ENCODE measurements around the gene SH3PXD2A.

SH3PXD2A gene

GRCh38 chr10:103554488-103555324 lies 300.7 kb downstream of the SH3PXD2A start:
- Histone ChIP-seq H3K4me3 (ENCODE audit: low read depth, low read length) (peak overlapping the region; percentile 43), H3K9ac (ENCODE audit: low read depth, low read length) (no peak overlapping the region), H3K27me3 (ENCODE audit: control insufficient read depth, insufficient read depth, low read length) (peaks cover 10% of the 10 kb centered on the region), H3K36me3 (ENCODE audit: control insufficient read depth, insufficient read depth, low read length) (no peaks in the 10 kb centered on the region), H3K4me1 (ENCODE audit: control insufficient read depth, insufficient read depth, low read length) (no peaks in the 10 kb centered on the region), H3K9me3 (ENCODE audit: control insufficient read depth, insufficient read depth, low read length) (no peaks in the 10 kb centered on the region)

GRCh38 chr10:103553743-103554487 lies 301.5 kb downstream of the SH3PXD2A start:
- Histone ChIP-seq H3K4me3 (ENCODE audit: low read depth, low read length) (no peak overlapping the region), H3K36me3 (ENCODE audit: control insufficient read depth, insufficient read depth, low read length) (no peaks in the 10 kb centered on the region), H3K27me3 (ENCODE audit: control insufficient read depth, insufficient read depth, low read length) (peaks cover 10% of the 10 kb centered on the region), H3K9me3 (ENCODE audit: control insufficient read depth, insufficient read depth, low read length) (no peaks in the 10 kb centered on the region), H3K4me1 (ENCODE audit: control insufficient read depth, insufficient read depth, low read length) (no peaks in the 10 kb centered on the region), H3K9ac (ENCODE audit: low read depth, low read length) (no peak overlapping the region)

- Histone ChIP-seq H3K27me3 (ENCODE audit: control insufficient read depth, insufficient read depth, low read length) (peaks cover 10% of the 10 kb centered on the region), H3K4me3 (ENCODE audit: low read depth, low read length) (no peak overlapping the region), H3K9me3 (ENCODE audit: control insufficient read depth, insufficient read depth, low read length) (no peaks in the 10 kb centered on the region), H3K36me3 (ENCODE audit: control insufficient read depth, insufficient read depth, low read length) (no peaks in the 10 kb centered on the region), H3K4me1 (ENCODE audit: control insufficient read depth, insufficient read depth, low read length) (no peaks in the 10 kb centered on the region), H3K9ac (ENCODE audit: low read depth, low read length) (no peak overlapping the region)
Observed at GRCh38 chr10:103552856-103553742, 302.3 kb downstream of the SH3PXD2A start.

GRCh38 chr10:103551619-103552602 lies 303.5 kb downstream of the SH3PXD2A start:
- no peaks in the 10 kb centered on the region for H3K4me1 ChIP-seq (ENCODE audit: control insufficient read depth, insufficient read depth, low read length)
- no peak overlapping the region for H3K9ac ChIP-seq (ENCODE audit: low read depth, low read length)
- H3K27me3 ChIP-seq (ENCODE audit: control insufficient read depth, insufficient read depth, low read length) = peaks cover 10% of the 10 kb centered on the region
- H3K9me3 ChIP-seq (ENCODE audit: control insufficient read depth, insufficient read depth, low read length) = no peaks in the 10 kb centered on the region
- no peaks in the 10 kb centered on the region for H3K36me3 ChIP-seq (ENCODE audit: control insufficient read depth, insufficient read depth, low read length)
- H3K4me3 ChIP-seq (ENCODE audit: low read depth, low read length) = no peak overlapping the region

- peaks cover 3% of the 10 kb centered on the region for H3K27me3 ChIP-seq (ENCODE audit: control insufficient read depth, insufficient read depth, low read length)
- no peaks in the 10 kb centered on the region for H3K36me3 ChIP-seq (ENCODE audit: control insufficient read depth, insufficient read depth, low read length)
- no peak overlapping the region for H3K4me3 ChIP-seq (ENCODE audit: low read depth, low read length)
- no peaks in the 10 kb centered on the region for H3K4me1 ChIP-seq (ENCODE audit: control insufficient read depth, insufficient read depth, low read length)
- no peak overlapping the region for H3K9ac ChIP-seq (ENCODE audit: low read depth, low read length)
- H3K9me3 ChIP-seq (ENCODE audit: control insufficient read depth, insufficient read depth, low read length) = no peaks in the 10 kb centered on the region
Observed at GRCh38 chr10:103550229-103550628, 305.1 kb downstream of the SH3PXD2A start.

GRCh38 chr10:103549349-103549685 lies 306.1 kb downstream of the SH3PXD2A start:
- Histone ChIP-seq H3K4me3 (ENCODE audit: low read depth, low read length) (no peak overlapping the region), H3K27me3 (ENCODE audit: control insufficient read depth, insufficient read depth, low read length) (no peaks in the 10 kb centered on the region), H3K36me3 (ENCODE audit: control insufficient read depth, insufficient read depth, low read length) (no peaks in the 10 kb centered on the region), H3K4me1 (ENCODE audit: control insufficient read depth, insufficient read depth, low read length) (no peaks in the 10 kb centered on the region), H3K9me3 (ENCODE audit: control insufficient read depth, insufficient read depth, low read length) (no peaks in the 10 kb centered on the region), H3K9ac (ENCODE audit: low read depth, low read length) (no peak overlapping the region)

- H3K9ac ChIP-seq (ENCODE audit: low read depth, low read length) = no peak overlapping the region
- no peaks in the 10 kb centered on the region for H3K4me1 ChIP-seq (ENCODE audit: control insufficient read depth, insufficient read depth, low read length)
- no peaks in the 10 kb centered on the region for H3K27me3 ChIP-seq (ENCODE audit: control insufficient read depth, insufficient read depth, low read length)
- no peaks in the 10 kb centered on the region for H3K36me3 ChIP-seq (ENCODE audit: control insufficient read depth, insufficient read depth, low read length)
- no peak overlapping the region for H3K4me3 ChIP-seq (ENCODE audit: low read depth, low read length)
- no peaks in the 10 kb centered on the region for H3K9me3 ChIP-seq (ENCODE audit: control insufficient read depth, insufficient read depth, low read length)
Observed at GRCh38 chr10:103548581-103549348, 306.6 kb downstream of the SH3PXD2A start.

GRCh38 chr10:103548006-103548405 lies 307.4 kb downstream of the SH3PXD2A start:
- Histone ChIP-seq H3K9ac (ENCODE audit: low read depth, low read length) (no peak overlapping the region), H3K27me3 (ENCODE audit: control insufficient read depth, insufficient read depth, low read length) (no peaks in the 10 kb centered on the region), H3K36me3 (ENCODE audit: control insufficient read depth, insufficient read depth, low read length) (no peaks in the 10 kb centered on the region), H3K4me1 (ENCODE audit: control insufficient read depth, insufficient read depth, low read length) (peaks cover 2% of the 10 kb centered on the region), H3K4me3 (ENCODE audit: low read depth, low read length) (no peak overlapping the region), H3K9me3 (ENCODE audit: control insufficient read depth, insufficient read depth, low read length) (no peaks in the 10 kb centered on the region)

- H3K4me3 ChIP-seq (ENCODE audit: low read depth, low read length) = no peak overlapping the region
- no peaks in the 10 kb centered on the region for H3K36me3 ChIP-seq (ENCODE audit: control insufficient read depth, insufficient read depth, low read length)
- H3K9me3 ChIP-seq (ENCODE audit: control insufficient read depth, insufficient read depth, low read length) = no peaks in the 10 kb centered on the region
- peaks cover 7% of the 10 kb centered on the region for H3K4me1 ChIP-seq (ENCODE audit: control insufficient read depth, insufficient read depth, low read length)
- H3K9ac ChIP-seq (ENCODE audit: low read depth, low read length) = no peak overlapping the region
- no peaks in the 10 kb centered on the region for H3K27me3 ChIP-seq (ENCODE audit: control insufficient read depth, insufficient read depth, low read length)
Observed at GRCh38 chr10:103547391-103547946, 307.9 kb downstream of the SH3PXD2A start.

- Histone ChIP-seq H3K9me3 (ENCODE audit: control insufficient read depth, insufficient read depth, low read length) (no peaks in the 10 kb centered on the region), H3K4me1 (ENCODE audit: control insufficient read depth, insufficient read depth, low read length) (peaks cover 8% of the 10 kb centered on the region), H3K9ac (ENCODE audit: low read depth, low read length) (no peak overlapping the region), H3K4me3 (ENCODE audit: low read depth, low read length) (no peak overlapping the region), H3K27me3 (ENCODE audit: control insufficient read depth, insufficient read depth, low read length) (no peaks in the 10 kb centered on the region), H3K36me3 (ENCODE audit: control insufficient read depth, insufficient read depth, low read length) (no peaks in the 10 kb centered on the region)
Observed at GRCh38 chr10:103546401-103546800, 309.0 kb downstream of the SH3PXD2A start.

All from iPS-15b (cell line).